KOPT-K1 (cell line): ENCODE measurements around the gene DRAXIN.
A peak's percentile ranks its signal among the peaks of the same experiment; 100 is the strongest.

Source experiments
- H3K27ac ChIP-seq: fragments of 200-600 bp; sonication (generic); 2 replicates; pipeline ENCODE4 v1.5.1; 2016; ENCODE audit warnings: antibody characterized with exemption, mild to moderate bottlenecking, low read depth, low read length; ENCODE audit not compliant: poor library complexity, severe bottlenecking
- H3K36me3 ChIP-seq: fragments of 200-600 bp; sonication (generic); 2 replicates; pipeline ENCODE4 v1.5.1; 2017; ENCODE audit warnings: antibody characterized with exemption, mild to moderate bottlenecking, low read length, moderate library complexity; ENCODE audit not compliant: insufficient read depth
- H3K9me3 ChIP-seq: fragments of 200-600 bp; sonication (generic); 2 replicates; pipeline ENCODE4 v1.5.1; 2017; ENCODE audit warnings: antibody characterized with exemption, low read length, mild to moderate bottlenecking; ENCODE audit not compliant: insufficient read depth, poor library complexity, severe bottlenecking

DRAXIN gene

GRCh38 chr1:11706292-11706691 lies 14.8 kb downstream of the DRAXIN start:
- H3K36me3 ChIP-seq = no peaks in the 10 kb centered on the region
- H3K9me3 ChIP-seq = no peaks in the 10 kb centered on the region
- no peak overlapping the region for H3K27ac ChIP-seq

- Histone ChIP-seq H3K36me3 (no peaks in the 10 kb centered on the region), H3K27ac (no peak overlapping the region), H3K9me3 (no peaks in the 10 kb centered on the region)
Observed at GRCh38 chr1:11707621-11708276, 16.2 kb downstream of the DRAXIN start.

GRCh38 chr1:11708554-11709350 lies 17.2 kb downstream of the DRAXIN start:
- Histone ChIP-seq H3K36me3 (no peaks in the 10 kb centered on the region), H3K27ac (no peak overlapping the region)

GRCh38 chr1:11711490-11711889 lies 20.0 kb downstream of the DRAXIN start:
- Histone ChIP-seq H3K36me3 (no peaks in the 10 kb centered on the region), H3K9me3 (no peaks in the 10 kb centered on the region), H3K27ac (no peak overlapping the region)

More at GRCh38 chr1:11708554-11709350, 17.2 kb downstream of the DRAXIN start:
- H3K9me3 ChIP-seq = no peaks in the 10 kb centered on the region

- Histone ChIP-seq H3K27ac (no peak overlapping the region), H3K9me3 (no peaks in the 10 kb centered on the region), H3K36me3 (no peaks in the 10 kb centered on the region)
Observed at GRCh38 chr1:11712285-11712684, 20.8 kb downstream of the DRAXIN start.

GRCh38 chr1:11713095-11713494 lies 21.6 kb downstream of the DRAXIN start:
- no peaks in the 10 kb centered on the region for H3K36me3 ChIP-seq
- H3K27ac ChIP-seq = no peak overlapping the region
- H3K9me3 ChIP-seq = no peaks in the 10 kb centered on the region

GRCh38 chr1:11714831-11715575 lies 23.5 kb downstream of the DRAXIN start:
- H3K9me3 ChIP-seq = no peaks in the 10 kb centered on the region
- no peaks in the 10 kb centered on the region for H3K36me3 ChIP-seq
- no peak overlapping the region for H3K27ac ChIP-seq

- Histone ChIP-seq H3K27ac (peak overlapping the region; percentile 77), H3K36me3 (no peaks in the 10 kb centered on the region), H3K9me3 (no peaks in the 10 kb centered on the region)
Observed at GRCh38 chr1:11719313-11720032, 28.0 kb downstream of the DRAXIN start.

GRCh38 chr1:11720033-11720376 lies 28.5 kb downstream of the DRAXIN start:
- no peaks in the 10 kb centered on the region for H3K9me3 ChIP-seq
- no peaks in the 10 kb centered on the region for H3K36me3 ChIP-seq
- H3K27ac ChIP-seq = peak overlapping the region; percentile 77

- no peak overlapping the region for H3K27ac ChIP-seq
- no peaks in the 10 kb centered on the region for H3K36me3 ChIP-seq
Observed at GRCh38 chr1:11720525-11720924, 29.0 kb downstream of the DRAXIN start.

GRCh38 chr1:11721311-11721710 lies 29.8 kb downstream of the DRAXIN start:
- Histone ChIP-seq H3K36me3 (no peaks in the 10 kb centered on the region), H3K27ac (no peak overlapping the region), H3K9me3 (no peaks in the 10 kb centered on the region)

More at GRCh38 chr1:11720525-11720924, 29.0 kb downstream of the DRAXIN start:
- no peaks in the 10 kb centered on the region for H3K9me3 ChIP-seq

- no peaks in the 10 kb centered on the region for H3K36me3 ChIP-seq
- no peaks in the 10 kb centered on the region for H3K9me3 ChIP-seq
- no peak overlapping the region for H3K27ac ChIP-seq
Observed at GRCh38 chr1:11722538-11722937, 31.0 kb downstream of the DRAXIN start.

GRCh38 chr1:11725616-11726015 lies 34.1 kb downstream of the DRAXIN start:
- Histone ChIP-seq H3K27ac (no peak overlapping the region), H3K36me3 (no peaks in the 10 kb centered on the region), H3K9me3 (no peaks in the 10 kb centered on the region)

- Histone ChIP-seq H3K9me3 (no peaks in the 10 kb centered on the region), H3K36me3 (no peaks in the 10 kb centered on the region), H3K27ac (no peak overlapping the region)
Observed at GRCh38 chr1:11727119-11727518, 35.6 kb downstream of the DRAXIN start.
